Measurements from ENCODE around the gene SOBP. TPM values are rescaled to one million over a fixed set of nuclear protein-coding genes. Genes with fewer than 3 reads are reported as not detected.

SOBP gene
- total and polyA plus RNA-seq, 7 donors: 5.7 to 27.6 (median 19.5) TPM

DNA sequence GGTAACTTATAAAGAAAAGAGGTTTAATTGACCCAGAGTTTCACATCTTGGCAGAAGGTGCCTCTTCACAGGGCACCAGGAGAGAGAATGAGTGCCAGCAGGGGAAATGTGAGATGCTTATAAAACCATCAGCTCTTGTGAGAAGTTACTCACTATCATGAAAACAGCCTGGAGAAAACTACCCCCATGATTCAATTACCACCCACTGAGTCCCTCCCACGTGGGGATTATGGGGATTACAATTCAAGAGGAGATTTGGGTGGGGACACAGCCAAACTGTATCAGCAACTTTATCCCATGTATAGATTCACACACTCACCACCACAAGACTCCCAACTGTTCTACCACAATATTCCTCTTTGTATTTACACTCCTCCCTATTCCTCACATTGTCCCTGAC, 41.1 kb upstream of the SOBP start:
- ATAC-seq (no peak), DNase-seq (no peak)
- peaks cover 9% of the 10 kb centered on the region for H3K9me3 ChIP-seq
- H3K36me3 ChIP-seq (ENCODE audit: insufficient read depth in 1 of 2, low read depth in 1 of 2): no peaks in the 10 kb centered on the region
- H3K4me1 ChIP-seq: no peaks in the 10 kb centered on the region
- intact Hi-C loops (cut with DNase I): no loop called here
- TF ChIP-seq, protein P1, sequence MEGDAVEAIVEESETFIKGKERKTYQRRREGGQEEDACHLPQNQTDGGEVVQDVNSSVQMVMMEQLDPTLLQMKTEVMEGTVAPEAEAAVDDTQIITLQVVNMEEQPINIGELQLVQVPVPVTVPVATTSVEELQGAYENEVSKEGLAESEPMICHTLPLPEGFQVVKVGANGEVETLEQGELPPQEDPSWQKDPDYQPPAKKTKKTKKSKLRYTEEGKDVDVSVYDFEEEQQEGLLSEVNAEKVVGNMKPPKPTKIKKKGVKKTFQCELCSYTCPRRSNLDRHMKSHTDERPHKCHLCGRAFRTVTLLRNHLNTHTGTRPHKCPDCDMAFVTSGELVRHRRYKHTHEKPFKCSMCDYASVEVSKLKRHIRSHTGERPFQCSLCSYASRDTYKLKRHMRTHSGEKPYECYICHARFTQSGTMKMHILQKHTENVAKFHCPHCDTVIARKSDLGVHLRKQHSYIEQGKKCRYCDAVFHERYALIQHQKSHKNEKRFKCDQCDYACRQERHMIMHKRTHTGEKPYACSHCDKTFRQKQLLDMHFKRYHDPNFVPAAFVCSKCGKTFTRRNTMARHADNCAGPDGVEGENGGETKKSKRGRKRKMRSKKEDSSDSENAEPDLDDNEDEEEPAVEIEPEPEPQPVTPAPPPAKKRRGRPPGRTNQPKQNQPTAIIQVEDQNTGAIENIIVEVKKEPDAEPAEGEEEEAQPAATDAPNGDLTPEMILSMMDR (IDR thresholded peaks at IDR 0.05): no peak
- H3K4me3 ChIP-seq: no peak overlapping the region
- 55 to 82% (median 69%) methylated on average over 1 of the region's 1 CpG for WGBS, 3 donors
- H3K27ac ChIP-seq: no peak overlapping the region
- H3K27me3 ChIP-seq (ENCODE audit: insufficient read depth in 3 of 3, low read length in 2 of 3): no peaks in the 10 kb centered on the region

DNA sequence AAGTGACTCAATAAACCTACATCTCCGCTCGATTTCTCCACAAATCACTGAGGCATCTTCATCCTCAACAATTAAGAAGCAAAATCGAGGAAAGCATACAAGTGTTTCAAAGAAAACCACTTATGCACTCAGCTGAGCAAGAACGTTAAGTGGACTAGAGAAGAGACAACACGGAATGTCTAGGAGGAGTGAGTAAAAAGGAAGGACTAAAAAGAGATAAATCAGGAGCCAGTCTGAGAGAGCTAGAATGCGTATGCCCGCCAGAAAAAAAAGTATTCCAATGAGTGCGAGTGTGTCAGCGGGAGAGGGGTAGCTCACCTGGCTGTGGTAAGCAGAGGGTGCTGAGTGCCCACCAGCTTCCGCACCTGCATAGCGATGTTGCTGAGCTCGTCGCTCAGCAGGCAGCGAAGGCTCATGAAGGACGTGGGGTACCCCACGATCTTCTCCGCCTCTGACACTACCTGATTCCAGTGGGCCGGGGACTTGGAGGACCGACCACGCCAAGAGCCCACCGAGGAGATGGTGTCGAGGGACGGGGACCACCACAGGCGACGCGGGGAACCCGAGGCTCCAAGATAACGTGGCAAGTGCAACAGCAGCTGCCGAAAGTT, 31.1 kb upstream of the SOBP start:
- Histone ChIP-seq H3K4me1 (peaks cover 5% of the 10 kb centered on the region), H3K27me3 (ENCODE audit: insufficient read depth in 3 of 3, low read length in 2 of 3) (no peaks in the 10 kb centered on the region), H3K36me3 (ENCODE audit: insufficient read depth in 1 of 2, low read depth in 1 of 2) (no peaks in the 10 kb centered on the region), H3K4me3 (peak overlapping the region; percentile 90), H3K27ac (peak overlapping the region; percentile 96), H3K9me3 (no peaks in the 10 kb centered on the region)
- peak; percentile 2 to 28 (median 3) for ATAC-seq
- intact Hi-C loops (cut with DNase I): loop anchor here in 1 of 2 donors (5.0 kb wide), 1 partner anchor 34 kb away; the partner anchor contains the start of gene SOBP
- peak in 1 of 2 donors; percentile 35 for DNase-seq
- WGBS, 3 donors: 0 to 1% (median 1%) methylated on average over 29 of the region's 29 CpGs
- TF ChIP-seq, protein P1 (IDR thresholded peaks at IDR 0.05): no peak

DNA sequence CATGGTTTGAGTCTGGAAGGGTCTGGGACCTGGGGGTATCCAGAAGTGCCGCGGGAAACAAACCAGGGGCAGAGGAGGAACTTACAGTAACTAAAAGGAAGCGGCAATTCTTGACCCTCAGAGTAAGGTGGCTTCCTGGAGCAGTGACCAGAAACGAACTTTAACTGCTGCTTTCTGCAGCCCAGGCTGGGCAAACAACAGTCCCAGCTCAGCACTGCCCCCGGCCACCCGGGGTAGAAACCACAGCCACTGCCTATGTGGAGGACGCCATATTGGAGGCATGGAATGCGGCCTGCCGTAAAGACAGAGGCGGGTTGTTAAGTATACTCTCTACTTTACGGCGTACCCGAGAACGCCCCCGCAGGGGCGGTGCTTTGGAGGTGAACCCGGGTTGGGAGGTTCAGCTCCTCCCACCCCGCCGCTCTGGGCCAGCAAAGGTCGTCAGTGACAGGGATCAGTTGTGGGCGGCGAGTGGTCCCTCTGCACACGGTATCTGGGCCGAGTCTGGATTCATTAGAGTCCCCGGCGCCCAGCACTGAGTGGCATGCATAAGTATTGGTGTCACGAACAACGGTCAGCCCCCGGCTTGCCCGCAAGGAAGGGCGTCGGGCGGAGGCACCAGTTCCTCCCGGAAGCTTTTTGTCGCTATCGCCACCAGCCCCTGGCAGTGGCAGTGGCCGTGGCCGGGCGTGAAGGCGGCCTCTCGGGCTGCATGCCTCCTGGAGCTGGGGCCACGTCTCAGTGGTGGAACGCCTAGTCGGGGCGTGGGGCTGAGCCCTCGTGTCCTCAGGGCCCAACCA, 30.4 kb upstream of the SOBP start, which contains the start of gene PDSS2:
Gene PDSS2 (minus strand): TSS at position 282 of the 800 bp plus-strand sequence. CDS start 279 bp downstream, at position 3.
- Histone ChIP-seq H3K4me3 (peak within 1 kb of the TSS; percentile 90), H3K27me3 (ENCODE audit: insufficient read depth in 3 of 3, low read length in 2 of 3) (no peaks in the 10 kb centered on the region), H3K4me1 (peaks cover 5% of the 10 kb centered on the region), H3K27ac (peak within 1 kb of the TSS; percentile 96), H3K9me3 (no peaks in the 10 kb centered on the region), H3K36me3 (ENCODE audit: insufficient read depth in 1 of 2, low read depth in 1 of 2) (no peaks in the 10 kb centered on the region)
- peak; percentile 99 to 100 for DNase-seq
- intact Hi-C loops (cut with DNase I): loop anchor here (2.0 to 5.0 kb wide), 2 partner anchors 33 kb away; partner anchors contain the start of gene SOBP (in 1 of the 2)
- TF ChIP-seq, protein P1 (IDR thresholded peaks at IDR 0.05): peak; percentile 50
- peak; percentile 97 to 99 (median 98) for ATAC-seq
- WGBS, 3 donors: 0% methylated on average over 46 of the region's 46 CpGs

DNA sequence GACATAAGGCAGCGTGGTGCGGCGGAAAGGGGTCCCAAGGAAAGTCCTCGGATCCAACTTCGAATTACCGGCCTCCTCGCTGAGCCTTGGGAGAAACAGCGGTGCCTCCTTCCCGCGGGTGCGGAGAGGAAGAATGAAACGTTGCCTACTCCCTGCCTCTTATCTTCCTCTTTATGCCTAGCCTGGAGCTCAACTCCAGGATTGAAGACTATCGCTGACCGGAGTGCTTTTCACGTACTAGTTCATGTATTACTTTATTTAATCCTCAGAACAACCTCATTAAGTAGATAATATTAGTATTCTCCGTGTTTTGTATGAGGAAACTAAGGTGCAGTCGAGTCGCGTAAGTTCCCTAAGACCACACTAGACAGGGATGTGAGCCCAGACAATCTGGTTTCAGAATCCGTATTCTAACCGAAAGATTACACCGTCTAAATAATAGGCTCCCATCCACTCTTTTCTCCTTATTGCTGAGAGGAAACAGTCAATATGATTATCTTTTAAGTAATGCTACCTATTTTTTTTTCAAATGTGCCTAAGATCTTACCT, 29.8 kb upstream of the SOBP start:
- intact Hi-C loops (cut with DNase I): loop anchor here in 1 of 2 donors (2.0 kb wide), 1 partner anchor 33 kb away; no protein-coding TSS in a partner anchor
- Histone ChIP-seq H3K27ac (peak overlapping the region; percentile 96), H3K4me3 (peak overlapping the region; percentile 90), H3K27me3 (ENCODE audit: insufficient read depth in 3 of 3, low read length in 2 of 3) (no peaks in the 10 kb centered on the region), H3K4me1 (peaks cover 5% of the 10 kb centered on the region), H3K9me3 (no peaks in the 10 kb centered on the region), H3K36me3 (ENCODE audit: insufficient read depth in 1 of 2, low read depth in 1 of 2) (no peaks in the 10 kb centered on the region)
- TF ChIP-seq, protein P1 (IDR thresholded peaks at IDR 0.05): no peak
- DNase-seq (no peak), ATAC-seq (no peak)
- 25 to 37% (median 28%) methylated on average over 21 to 22 of the region's 22 CpGs for WGBS, 3 donors
